D721Med (cell line): ENCODE measurements around the gene KRT82.

ENCODE experiments used
- DNase-seq: peaks from one replicate; pipeline ENCODE4 v3.0.0; 2011; ENCODE audit warnings: low spot score; ENCODE audit not compliant: insufficient read length
- FAIRE-seq: peaks from 2 replicates; lab custom pipeline; 2011; peaks lifted over from hg19 to GRCh38; lab: Jason Lieb, UNC
- CTCF ChIP-seq: IDR thresholded peaks from 2 replicates; pipeline ENCODE4 v1.5.1; 2012; ENCODE audit warnings: mild to moderate bottlenecking, control low read depth; ENCODE audit not compliant: insufficient read depth; ENCODE audit errors: missing control alignments

The KRT82 gene

GRCh38 chr12:52439845-52440244 is 33.7 kb upstream of the KRT82 start:
- DNase-seq (no peak), FAIRE-seq (no peak)

GRCh38 chr12:52439420-52439819 is 33.3 kb upstream of the KRT82 start:
- DNase-seq (no peak), FAIRE-seq (no peak)

More at GRCh38 chr12:52439845-52440244, 33.7 kb upstream of the KRT82 start:
- TF ChIP-seq CTCF: no peak

GRCh38 chr12:52438305-52439301 is 32.5 kb upstream of the KRT82 start:
- no peak for FAIRE-seq
- no peak for DNase-seq
- TF ChIP-seq CTCF: no peak

More at GRCh38 chr12:52439420-52439819, 33.3 kb upstream of the KRT82 start:
- no peak for TF ChIP-seq CTCF

- TF ChIP-seq CTCF: no peak
- DNase-seq: no peak
- FAIRE-seq: no peak
These were observed 31.4 kb upstream of the KRT82 start for GRCh38 chr12:52437508-52437907.

GRCh38 chr12:52436828-52437474 is 30.8 kb upstream of the KRT82 start:
- no peak for FAIRE-seq
- TF ChIP-seq CTCF: no peak
- no peak for DNase-seq

GRCh38 chr12:52436000-52436827 is 30.1 kb upstream of the KRT82 start:
- FAIRE-seq: no peak
- TF ChIP-seq CTCF: no peak

More at GRCh38 chr12:52436000-52436827, 30.1 kb upstream of the KRT82 start:
- no peak for DNase-seq
